Fibroblast of the aortic adventitia (primary cell): ENCODE data around the gene CSMD2. TPM values are rescaled to one million over a fixed set of nuclear protein-coding genes. Genes with fewer than 3 reads are reported as not detected.

Source experiments
- DNase-seq: peaks from one replicate; pipeline ENCODE4 v3.0.0-alpha.2; 2010; ENCODE audit warnings: low read depth
- H3K4me3 ChIP-seq: 2 replicates; pipeline ENCODE4 v1.5.1; 2011; ENCODE audit warnings: low read depth, mild to moderate bottlenecking, control low read depth, low read length, moderate library complexity
- CTCF ChIP-seq: IDR thresholded peaks from 2 replicates; pipeline ENCODE4 v1.5.1; 2011; ENCODE audit warnings: mild to moderate bottlenecking, low read length, control low read depth, inconsistent platforms; ENCODE audit not compliant: insufficient read depth
- total RNA-seq: library from RNA; depleted of rRNA; stranded (reverse); fragments of >200 nt; gene quantifications from 2 replicates; pipeline ENCODE4 v1.2.3, GENCODE V29; 2012; ENCODE audit warnings: low replicate concordance

Gene CSMD2
- total RNA-seq, 1 donor, result 6.6 TPM

DNA sequence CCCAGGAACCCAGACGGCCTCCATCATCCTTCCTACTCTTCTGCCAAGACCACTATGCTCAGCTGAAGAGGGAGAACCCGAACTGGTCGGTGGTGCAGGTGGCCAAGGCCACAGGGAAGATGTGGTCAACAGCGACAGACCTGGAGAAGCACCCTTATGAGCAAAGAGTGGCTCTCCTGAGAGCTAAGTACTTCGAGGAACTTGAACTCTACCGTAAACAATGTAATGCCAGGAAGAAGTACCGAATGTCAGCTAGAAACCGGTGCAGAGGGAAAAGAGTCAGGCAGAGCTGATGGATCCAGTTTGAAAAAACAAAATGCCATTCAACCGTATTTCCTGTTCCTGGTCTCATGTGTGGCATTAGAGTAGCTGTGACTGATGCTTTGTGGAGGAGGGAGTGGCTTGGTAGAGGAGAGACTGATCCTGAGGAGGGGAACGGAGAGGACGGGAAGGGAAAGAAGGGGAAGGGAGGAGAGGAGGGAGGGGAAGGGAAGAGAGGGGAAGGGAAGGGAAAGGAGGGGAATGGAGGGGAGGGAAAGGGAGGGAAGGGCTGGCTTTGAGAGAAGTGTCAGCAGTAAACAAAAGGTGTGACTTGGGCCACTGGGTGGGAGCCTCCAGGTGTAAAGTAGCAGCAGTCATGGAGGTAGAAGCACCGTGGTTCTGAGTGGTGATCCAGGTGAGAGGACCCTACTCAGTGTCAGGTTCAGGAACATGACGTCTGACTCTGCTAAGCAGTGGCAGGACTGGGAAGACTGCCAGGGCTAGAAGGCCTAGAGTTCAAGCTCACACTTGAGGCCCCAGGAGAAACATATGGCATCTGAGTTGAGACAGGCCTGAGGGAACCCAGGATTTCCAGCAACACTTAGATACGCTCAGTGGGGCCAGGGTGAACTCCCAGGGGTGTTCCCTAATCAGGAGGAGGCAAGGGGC lies 300.3 kb downstream of the CSMD2 start:
- no peak overlapping the region for H3K4me3 ChIP-seq
- no peak for TF ChIP-seq CTCF
- no peak for DNase-seq

GRCh38 chr1:33863779-33864178 lies 301.3 kb downstream of the CSMD2 start, which contains the start of gene HMGB4:
HMGB4 (plus strand) TSS chr1:33864079; CDS start chr1:33864192, 113 bp downstream.
- TF ChIP-seq CTCF, result no peak
- no peak within 1 kb of the TSS for H3K4me3 ChIP-seq
- no peak for DNase-seq

DNA sequence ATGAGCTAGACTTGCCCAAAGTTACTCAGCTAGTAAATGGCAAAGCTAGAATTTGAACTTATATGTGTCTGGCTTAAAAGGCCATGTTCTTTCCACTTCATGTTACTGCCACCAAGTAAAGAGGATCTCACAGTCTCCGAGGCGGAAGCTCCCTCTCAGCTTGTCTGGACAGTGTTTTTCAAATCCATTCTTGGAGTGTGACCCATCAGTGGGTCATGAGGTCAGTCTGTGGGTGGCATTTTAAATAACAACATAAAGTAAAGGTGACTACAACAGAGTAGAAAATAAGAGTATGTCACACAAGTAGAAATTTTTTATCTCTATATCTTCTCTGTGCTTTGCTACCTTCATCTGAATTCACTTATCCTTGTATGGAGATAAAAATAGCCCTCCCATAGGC lies 304.4 kb downstream of the CSMD2 start:
- DNase-seq, result no peak
- no peak for TF ChIP-seq CTCF
- no peak overlapping the region for H3K4me3 ChIP-seq

DNA sequence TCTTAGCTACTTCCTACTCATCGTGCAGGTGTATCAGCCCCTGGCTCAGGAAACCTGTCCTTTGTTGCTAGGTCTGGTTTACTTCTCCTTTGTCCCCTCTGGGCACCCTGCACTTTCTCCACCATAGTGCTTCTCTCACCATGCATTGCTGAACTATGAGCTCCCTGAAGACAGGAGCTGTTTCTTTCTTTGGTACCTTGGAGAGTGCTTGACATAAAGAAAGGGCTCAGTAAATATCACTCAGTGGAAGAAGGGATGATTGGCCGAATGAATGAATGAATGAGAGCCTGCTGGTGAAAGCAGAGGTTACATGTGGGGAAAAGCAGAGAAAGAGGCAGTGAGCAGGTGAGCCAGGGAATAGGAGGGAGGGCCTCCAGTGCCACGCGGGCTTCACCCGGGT lies 310.9 kb downstream of the CSMD2 start:
- H3K4me3 ChIP-seq, result no peak overlapping the region
- TF ChIP-seq CTCF, result no peak
- DNase-seq, result no peak

DNA sequence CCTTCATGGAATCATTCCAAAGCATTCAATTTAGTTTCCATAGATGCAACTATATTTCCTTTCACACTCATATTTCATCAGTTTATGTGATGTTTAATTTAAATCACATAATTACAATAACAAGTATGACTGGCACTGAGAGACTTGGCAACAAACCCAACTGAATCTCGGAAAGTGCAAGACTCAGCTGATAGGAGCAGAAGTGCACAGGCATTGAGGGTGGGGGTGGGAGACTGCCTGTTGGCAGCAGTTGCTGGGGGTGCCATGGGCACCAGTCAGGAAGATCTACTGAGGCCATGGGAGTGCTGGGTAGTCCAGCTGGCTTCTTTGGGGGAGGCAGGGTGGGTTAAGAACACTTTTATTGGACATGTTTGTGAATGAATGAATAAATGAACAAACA lies 311.6 kb downstream of the CSMD2 start:
- TF ChIP-seq CTCF, result no peak
- no peak overlapping the region for H3K4me3 ChIP-seq
- DNase-seq, result no peak

GRCh38 chr1:33852711-33853110 lies 312.3 kb downstream of the CSMD2 start:
- no peak for TF ChIP-seq CTCF
- DNase-seq, result peak; percentile 55
- no peak overlapping the region for H3K4me3 ChIP-seq
